Fibroblast of mammary gland (primary cell): ENCODE data around the gene ADIPOR2.

Experiments used
- DNase-seq: peaks from one replicate; pipeline ENCODE4 v3.0.0-alpha.2; 2010; ENCODE audit warnings: low read depth
- H3K4me3 ChIP-seq: 2 replicates; pipeline ENCODE4 v1.5.1; 2011; ENCODE audit warnings: low read depth, mild to moderate bottlenecking, low read length, moderate library complexity; ENCODE audit not compliant: control insufficient read depth
- TF ChIP-seq, protein P1 (sequence below): conservative IDR thresholded peaks from 2 replicates; pipeline ENCODE4 v1.5.1; 2011; ENCODE audit warnings: low read depth, low read length, inconsistent platforms; ENCODE audit not compliant: control insufficient read depth, insufficient read depth

Gene ADIPOR2

DNA sequence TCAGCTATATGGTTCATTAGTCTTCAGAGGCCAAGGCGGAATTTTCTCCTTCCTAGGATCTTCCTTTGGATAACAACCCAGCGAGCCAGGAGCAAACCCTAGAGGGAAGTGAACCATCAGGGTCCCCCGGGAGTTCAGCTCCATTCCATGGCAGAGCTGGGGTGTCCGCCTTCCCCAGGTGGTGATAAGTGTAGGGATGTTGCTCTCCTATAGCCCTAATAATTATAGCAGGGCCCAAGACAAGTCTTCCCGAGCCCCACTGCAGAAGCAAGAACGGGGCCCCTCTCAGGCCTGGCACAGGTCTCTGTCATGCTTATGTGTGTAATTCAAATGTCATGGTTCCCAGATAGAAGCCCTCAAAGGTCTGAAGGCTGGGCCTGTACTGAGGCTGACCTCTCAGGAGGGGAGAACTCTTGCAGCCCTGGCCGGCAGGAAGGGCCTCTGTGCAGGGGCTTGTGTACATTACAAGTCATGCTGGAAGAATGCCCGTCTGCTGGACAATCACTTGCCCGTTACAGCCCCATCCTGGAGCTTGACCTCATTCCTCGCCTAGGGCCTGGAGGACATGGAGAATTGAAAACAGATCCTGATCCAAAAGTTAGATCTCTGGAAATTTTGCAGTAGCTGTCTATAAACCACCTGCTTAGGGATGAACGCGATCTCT, 146.8 kb downstream of the ADIPOR2 start:
- TF ChIP-seq, protein P1, sequence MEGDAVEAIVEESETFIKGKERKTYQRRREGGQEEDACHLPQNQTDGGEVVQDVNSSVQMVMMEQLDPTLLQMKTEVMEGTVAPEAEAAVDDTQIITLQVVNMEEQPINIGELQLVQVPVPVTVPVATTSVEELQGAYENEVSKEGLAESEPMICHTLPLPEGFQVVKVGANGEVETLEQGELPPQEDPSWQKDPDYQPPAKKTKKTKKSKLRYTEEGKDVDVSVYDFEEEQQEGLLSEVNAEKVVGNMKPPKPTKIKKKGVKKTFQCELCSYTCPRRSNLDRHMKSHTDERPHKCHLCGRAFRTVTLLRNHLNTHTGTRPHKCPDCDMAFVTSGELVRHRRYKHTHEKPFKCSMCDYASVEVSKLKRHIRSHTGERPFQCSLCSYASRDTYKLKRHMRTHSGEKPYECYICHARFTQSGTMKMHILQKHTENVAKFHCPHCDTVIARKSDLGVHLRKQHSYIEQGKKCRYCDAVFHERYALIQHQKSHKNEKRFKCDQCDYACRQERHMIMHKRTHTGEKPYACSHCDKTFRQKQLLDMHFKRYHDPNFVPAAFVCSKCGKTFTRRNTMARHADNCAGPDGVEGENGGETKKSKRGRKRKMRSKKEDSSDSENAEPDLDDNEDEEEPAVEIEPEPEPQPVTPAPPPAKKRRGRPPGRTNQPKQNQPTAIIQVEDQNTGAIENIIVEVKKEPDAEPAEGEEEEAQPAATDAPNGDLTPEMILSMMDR: no peak
- DNase-seq: no peak
- H3K4me3 ChIP-seq: no peak overlapping the region
